G401.6 (cell line): ENCODE data around the gene SMAD7.
A peak's percentile ranks its signal among the peaks of the same experiment; 100 is the strongest.

Experiments used
- FAIRE-seq: peaks from 2 replicates; lab custom pipeline; 2012; peaks lifted over from hg19 to GRCh38; lab: Jason Lieb, UNC

The SMAD7 gene

DNA sequence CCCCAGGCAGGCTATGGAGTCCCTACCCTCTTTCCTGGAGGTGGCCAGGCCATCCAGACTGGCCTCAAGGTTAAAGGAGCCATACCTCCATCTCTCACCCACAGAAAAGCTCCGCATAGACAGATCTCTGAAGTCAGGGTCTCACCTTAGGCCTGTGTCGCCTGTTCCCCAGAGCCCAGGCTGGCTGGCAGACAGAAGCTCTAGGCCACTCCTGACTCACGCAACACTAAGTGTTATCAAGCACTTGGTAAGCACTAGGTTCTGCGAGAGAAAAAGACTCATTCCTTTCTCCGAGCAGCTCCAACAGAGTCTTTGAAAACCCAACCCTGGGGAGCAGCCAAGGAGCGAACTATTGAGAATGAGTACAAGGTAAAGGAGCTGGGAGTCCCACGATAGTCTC, 6.1 kb downstream of the SMAD7 start:
- FAIRE-seq = peak; percentile 15

DNA sequence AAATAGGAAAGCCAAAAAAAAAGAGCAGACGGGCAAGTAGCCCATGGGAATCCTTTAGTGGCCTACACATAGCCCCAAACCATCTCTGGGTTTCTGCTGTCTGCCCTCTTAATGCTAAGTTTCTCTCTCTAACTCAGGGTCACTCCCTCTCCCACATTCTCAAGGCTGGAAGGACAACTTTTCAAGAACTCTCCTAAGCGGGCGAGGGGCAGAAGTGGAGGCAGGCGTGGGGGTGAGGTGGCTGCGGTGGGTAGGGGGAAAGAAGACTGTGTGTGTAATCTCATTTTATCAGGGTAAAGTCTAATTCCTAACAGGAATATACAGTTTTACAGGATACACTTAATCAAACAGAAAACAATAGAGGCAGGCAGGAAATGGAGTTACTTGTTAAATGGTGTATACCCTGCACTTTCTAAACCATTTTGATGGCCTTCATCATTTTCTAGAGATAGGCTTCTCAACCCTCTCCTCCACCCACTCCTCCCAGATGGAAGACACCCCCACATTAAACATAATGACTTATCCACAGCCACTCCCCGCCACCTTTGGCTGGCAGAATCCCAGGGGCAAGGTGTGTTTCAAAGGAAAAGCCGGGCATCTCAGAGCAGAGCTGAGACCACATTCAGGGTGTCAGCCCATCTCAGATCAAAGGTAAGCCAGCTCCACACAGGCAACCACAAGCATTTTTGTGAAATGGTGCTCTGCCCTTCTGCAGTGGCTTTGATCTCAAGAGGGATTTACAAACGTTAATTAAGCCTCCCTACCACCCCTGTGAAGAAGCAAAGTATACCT, 6.8 kb downstream of the SMAD7 start:
- no peak for FAIRE-seq

DNA sequence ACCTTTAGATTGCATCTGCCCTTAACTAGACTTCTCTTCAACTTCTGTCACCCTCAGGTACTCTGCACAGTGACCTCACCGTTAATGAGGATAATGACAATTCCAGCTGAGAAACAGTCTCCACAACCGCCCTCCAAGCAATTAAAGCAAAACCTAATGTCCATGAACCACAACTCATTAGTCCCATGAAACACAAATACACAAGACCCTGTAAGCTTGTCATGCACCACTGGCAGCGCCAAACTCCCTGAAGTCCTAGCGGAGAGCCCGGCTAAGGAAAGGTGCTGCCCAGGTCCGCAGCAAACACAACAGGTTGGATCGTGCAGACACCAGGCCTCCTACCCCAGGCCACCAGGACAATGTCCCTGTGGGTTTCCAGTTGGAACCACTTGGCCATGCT, 7.4 kb downstream of the SMAD7 start:
- FAIRE-seq = no peak

DNA sequence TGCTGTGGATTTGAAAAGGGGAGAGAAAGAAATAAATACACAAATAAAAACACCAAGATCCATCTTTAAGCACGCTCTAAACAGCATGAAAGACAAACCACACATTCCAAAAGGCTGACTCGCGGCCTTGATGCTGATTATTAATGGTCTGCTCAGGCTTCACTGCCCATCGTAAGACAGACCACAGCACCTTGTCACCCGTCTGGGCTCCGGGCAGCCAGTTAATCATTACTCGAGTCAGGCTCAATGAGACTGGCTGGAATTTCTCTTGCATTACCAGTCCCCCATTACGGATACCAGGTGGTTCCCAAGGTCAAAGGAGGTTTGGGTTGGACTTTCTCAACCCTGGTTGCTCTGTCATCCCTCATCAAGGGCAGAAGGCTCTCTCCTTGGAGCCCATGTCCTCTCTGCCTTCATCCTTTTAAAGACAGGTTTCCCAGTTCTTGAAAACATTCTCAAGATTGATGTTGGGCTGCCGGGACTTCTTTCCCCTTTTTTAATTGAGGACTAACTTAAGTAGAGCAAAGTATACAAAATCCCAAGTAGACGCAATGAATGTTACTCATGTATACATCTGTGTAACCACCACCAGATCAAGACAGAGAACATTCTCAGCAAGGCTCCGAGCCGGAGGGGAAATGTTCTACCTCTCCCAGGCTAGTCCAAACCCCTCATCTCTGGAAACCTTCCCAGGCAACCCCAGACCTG, 8.1 kb downstream of the SMAD7 start:
- FAIRE-seq = no peak

DNA sequence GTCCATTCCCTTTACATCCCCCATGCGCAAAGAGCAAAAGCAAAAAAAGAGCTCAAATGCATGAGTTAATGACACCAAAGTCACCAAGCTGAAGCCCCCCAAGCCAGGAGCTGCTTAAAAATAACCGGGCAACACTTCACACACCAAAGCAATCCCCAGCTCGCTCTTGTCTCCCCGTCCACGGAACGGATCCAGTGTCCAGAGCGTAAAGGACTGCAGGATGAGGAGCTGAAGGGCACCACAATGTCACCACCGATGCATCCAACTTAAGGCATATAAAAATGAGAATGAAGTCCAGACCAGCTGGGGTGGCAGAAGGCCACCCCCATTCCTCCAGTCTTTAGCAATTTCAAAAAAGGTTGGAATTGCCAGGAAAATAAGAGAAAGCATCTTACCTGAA, 8.7 kb downstream of the SMAD7 start:
- FAIRE-seq = no peak

DNA sequence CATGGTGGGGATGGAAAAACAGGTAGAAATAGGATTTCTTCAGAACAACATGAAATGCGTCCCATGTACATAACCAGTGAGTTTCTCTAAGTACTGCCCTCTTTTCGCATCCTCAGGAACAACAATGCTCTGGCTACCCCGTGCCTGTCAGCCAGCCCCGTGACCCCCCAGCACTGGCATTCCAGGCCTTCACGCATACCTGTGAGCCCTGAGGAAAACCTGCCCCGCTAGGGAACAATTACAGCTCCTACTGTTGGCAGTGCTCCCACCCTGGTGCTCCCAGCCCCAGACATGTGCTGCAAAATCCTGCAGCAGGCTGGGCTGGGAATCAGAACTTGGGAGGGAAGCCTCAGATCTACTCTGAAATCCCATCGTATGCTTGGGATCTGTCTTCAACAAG, 9.1 kb downstream of the SMAD7 start:
- no peak for FAIRE-seq

DNA sequence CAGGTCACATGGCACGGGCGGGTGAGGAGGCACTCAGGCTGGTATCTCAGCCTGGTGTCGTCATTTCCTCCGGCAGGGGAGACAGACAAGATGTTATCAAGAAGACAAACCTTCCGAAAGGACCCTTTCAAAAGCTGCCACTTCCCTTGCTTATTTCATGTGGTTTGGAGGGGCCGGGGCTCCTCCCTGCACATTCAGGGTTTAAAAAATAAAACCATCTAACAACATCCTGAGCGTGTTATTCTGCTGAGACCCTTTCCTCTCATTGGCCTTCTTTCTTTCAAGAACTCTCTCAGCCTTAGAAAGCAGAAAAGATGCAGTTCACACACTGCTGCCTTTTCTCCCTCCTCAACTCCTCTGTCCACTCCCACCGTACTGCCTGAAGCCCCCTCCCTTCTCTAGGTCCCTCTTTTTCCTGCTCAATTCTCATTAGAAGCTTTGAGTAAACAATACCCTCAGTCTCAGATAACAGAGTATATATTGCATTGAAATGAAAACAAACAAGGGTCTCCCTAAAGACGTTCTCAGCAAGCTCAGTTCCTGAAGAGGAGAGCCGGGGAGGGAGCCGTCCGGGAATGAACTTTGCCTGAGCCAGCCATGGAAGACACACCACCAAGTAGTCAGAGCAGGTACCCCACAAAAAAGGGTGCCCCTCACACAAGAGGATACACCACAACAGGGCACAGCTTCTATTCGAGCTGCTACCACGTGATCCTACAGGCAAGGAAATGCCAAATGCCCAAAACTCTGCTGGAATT, 9.7 kb downstream of the SMAD7 start:
- no peak for FAIRE-seq

DNA sequence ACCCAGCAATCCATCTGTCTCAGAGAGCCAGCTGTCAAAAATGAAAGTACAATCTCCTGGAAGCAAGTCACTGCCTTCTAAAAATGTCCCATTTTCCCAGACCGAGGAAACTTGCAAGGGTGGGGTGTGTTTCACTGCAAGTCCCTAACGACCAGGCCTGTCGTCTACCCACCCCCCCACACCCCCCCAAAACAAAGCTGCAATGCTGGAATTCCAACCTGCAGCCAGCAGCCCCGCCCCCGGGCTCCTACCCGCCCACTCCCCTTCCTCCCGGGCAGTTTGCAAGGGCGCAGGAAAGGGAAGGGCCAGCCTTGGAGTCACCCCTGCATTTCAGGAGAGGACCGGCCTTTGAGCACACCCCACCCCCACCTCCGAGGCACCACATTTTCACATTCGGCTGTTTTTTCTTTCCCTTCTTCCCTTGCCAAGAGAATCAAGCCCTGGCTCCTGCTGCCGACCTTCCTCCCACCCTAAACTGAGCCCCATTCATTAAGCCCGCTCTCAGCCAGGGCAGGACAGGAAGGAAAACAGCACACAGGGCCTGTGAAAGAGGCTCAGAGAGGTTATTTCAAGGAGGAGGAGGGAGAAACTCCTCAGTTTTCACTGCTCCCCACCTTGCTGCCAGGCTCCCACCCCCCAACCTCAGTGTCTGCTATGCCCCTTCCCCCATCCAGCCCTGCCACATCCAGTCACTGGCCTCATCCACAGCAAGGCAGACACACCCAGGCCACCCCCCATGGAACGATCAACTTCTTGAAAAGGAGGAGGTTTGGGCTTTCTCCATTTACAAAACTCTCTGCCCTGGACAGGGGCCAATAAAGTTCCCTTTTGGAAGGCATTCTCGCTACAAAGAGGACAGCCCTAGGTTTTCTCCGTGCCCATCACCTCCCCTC, 11.3 kb downstream of the SMAD7 start:
- no peak for FAIRE-seq

DNA sequence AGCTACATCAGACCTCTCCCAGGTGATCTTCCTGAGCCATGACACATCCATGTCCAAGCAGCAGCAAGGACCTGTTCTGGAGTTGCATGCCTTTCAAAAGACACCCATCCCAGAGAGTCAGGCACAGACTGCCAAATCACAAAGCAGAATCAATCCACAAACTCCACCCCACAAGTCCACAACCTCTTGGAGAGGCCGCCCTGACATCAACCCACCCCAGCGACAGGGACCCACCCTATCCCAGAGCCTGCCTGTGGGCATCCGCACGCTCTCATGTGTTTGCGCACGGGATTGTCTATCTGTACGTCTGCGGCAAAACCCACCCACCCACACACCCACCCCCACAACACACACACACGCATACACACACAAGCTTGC, 11.9 kb downstream of the SMAD7 start:
- no peak for FAIRE-seq

DNA sequence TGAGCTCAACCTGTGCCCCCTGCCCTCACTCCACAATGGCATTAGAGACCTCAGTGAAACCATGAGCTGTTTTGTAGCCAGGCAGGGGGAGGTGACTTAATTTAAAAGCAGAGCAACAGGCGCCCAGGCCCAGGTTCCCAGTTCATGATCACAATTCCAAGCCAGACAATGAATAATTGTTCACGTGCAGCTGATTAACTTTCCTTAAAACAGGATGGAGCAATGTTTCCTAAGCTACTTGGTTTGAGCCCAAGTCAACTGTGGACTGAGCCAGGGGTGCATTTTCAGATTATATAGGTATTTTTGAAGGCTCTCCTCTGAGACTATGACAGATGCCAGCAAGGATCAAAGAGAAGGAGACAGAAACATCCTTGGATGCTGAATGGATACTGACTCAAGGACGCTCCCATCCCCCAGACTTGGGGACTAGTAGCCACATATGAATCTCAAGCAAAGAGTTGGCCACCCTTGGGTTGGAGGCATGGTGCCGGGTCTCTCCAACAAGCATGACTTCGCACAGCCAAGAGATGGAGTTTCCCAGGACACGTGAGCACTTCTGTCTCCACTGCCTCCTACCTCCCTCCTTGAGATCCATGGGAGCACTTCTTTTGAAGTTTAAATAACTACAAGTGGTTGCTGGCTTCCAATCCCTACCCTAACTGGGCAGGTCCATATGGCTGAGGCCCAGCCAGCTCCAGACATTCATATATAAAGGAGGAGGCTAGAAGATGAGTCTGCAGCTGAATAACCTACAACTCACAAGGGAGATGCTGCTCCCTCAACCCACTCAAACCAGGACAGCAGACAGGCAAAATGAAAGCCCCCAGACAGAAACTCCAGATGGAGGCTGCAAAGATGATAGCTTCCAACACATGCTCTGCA, 12.7 kb downstream of the SMAD7 start:
- FAIRE-seq = no peak

DNA sequence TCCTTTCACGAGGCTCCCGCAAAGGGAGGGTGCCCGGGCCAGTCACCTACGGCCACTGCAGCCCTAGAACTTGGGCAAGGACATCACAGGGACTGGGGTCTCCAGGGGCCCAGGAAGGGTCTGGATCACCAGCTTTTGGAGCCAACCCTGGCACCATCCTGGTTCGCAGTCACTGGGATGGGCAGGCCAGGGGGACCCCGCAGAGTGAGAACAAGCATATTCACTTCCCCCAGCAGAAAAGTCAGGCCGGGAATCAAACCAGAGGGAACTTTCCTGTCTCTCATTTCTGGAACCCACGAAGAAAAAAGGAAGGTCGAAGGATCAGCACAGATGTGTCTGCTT, 15.4 kb downstream of the SMAD7 start:
- FAIRE-seq = no peak

DNA sequence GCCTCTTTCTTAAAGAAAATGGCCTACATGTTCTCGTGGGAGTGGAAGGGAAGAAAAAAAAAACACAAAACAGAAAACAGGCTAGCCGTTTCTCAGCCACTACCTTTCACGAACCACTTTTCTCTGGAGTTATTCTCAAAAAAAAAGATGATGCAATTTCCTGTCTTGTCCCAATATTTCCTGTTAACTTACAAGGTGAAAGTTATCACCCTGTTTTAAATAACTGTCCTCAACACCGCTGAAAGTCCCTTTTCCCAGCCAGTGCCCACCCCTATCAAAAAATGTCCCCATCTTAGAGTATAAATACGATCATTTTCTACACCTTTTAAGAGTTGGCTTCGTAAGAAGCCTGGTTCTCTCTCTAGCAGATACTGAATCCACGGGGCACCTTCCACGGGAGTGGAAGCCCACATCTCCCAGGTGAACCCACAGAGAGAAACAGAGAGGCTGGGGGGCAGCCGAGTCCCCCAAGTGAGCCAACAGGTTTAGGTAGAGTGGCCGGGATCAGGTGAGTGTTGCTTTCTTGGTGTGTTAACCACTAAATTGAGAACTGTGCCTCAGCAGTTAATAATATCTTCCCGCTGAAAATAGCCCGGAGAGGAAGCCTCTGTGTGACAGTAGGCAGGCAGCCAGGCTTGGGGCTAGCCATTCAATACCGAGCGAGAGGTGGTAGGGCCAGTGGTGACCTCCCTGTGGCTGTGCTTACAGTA, 15.9 kb downstream of the SMAD7 start:
- FAIRE-seq = no peak

DNA sequence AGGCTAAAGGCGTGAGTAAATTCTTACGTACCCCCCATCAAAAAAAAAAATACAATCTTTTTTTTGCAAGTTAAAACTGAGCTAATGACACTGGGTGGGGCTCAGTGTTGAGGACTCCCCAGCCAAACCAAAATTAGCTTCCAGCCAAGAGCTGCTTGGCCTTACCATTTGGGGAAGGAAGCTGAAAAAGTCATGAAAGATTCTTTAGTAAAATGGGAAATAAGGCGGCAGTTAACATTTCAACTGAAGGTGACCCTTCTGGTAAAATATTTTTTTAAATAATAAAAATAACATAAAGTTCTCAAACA, 16.4 kb downstream of the SMAD7 start:
- FAIRE-seq = peak; percentile 63

DNA sequence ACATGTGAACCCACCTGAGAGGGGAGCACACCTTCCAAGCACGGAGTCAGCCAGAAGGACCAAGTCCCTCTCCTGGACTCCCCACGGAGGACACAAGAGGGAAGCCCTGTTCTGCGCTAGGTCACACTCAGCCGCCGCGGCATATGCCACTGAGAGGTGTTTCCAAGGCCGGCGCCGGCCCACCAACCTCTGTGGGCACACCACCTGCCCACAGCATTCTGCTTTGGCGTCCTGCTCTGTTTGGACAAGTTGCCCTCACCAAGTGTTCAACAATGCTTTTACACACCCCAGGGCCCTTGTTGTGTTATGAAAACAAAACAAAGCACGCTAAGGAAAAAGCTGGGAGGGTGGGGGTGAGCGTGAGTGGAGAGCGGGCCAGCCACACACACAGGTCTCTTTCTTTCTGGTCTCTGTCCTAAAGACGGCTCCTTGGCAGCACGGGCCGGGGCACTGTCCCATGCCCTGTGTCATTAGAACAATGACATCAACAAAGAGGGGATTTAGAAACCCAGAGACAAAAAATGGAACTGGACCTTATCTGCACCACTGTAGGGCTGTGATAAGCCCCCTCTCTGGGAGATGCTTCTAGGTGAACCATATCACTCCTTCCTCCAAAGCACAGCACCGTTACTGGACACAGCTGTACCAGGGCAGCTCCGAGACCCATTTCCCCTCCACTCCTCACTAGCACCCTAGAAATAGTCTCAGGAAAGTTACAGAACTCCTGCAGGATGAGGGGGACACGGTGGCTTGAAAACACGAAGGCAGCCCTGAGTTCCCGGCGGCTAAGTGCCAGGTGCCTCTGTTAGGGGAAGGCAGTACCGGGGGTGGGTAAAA, 17.0 kb downstream of the SMAD7 start:
- FAIRE-seq = no peak

DNA sequence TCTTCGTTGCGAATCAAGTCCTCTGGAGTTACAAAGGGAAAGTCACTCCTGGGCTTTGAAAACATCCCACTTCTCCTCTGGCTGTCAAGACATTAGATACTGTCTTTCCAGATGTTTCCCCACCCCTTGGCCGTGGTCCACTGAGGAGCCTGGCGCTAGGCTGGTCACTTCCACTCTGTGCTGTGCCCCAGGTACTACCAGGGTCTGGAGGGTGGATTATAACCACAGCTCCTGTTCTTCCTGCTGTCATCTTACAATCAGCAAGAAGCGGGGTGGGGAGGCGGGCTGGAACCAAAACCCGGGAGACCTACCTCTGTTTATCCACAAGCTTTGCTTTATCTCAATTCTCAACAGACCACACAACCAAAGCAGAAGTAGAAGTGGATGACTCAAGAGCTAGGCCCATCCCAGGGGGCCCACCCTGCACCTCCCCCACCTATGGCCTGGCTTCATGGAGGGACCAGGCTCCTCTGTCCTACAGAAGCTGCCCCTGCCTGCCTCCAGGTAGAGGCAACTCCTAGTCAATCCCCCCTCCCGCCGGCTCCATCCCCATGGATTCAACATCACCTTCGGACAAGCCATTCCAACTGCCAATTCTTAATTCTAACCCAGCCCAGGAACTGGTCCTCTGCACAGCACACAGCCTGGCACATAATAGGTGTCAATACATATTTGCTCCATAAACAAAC, 17.8 kb downstream of the SMAD7 start:
- no peak for FAIRE-seq

DNA sequence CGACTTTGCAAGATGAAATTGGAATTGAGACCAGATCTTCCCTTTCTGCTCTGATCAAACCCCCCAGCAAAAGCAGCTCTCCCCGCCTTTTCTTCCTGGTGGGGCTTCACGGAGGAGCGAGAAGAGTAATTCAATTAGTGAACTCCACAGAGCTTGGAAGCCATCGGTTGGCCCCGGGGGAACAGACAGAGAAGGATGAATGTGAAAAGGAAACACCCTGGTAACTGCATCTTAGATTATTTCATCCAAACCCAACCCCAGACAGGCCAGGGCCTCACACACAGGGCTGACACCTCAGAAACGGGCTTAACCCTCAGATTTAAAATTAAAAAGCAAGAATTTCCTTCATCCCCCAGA, 18.3 kb downstream of the SMAD7 start:
- no peak for FAIRE-seq

DNA sequence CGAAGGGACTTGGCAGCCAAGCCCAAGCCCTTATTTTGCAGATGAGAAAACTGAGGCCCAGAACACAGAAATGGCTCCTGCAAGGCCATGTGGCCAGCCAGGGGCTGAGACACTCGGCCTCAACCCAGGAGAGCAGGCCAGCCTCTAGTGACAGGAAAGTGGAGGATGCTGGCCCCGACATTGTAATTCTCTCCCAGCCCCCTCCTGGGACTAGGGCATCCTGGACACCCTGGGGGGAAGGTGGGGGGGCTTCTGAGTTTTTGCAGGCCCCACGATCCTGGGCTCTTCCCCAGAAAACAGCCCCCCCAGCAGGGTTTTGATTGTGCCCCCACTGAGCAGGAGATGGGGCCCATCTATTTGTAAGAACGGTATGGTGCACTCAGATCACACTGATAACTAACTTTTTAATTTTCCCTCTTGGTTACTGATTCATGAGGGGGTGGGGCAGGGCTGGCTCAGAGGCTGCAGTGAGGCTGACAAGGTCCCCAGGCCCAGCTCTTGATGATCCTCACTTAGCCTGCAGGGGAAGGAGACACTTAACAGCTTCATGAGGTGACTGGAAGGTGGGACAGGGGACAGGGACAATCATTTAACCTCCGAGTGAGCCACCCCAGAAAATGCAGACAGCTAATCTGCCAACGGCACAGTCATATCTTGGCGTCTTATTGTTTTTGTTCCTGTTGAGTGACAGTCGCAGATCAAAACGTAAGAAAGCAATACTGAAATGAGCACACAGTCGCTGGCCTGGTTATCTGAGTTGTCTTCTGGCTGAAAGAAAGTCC, 18.9 kb downstream of the SMAD7 start:
- no peak for FAIRE-seq

DNA sequence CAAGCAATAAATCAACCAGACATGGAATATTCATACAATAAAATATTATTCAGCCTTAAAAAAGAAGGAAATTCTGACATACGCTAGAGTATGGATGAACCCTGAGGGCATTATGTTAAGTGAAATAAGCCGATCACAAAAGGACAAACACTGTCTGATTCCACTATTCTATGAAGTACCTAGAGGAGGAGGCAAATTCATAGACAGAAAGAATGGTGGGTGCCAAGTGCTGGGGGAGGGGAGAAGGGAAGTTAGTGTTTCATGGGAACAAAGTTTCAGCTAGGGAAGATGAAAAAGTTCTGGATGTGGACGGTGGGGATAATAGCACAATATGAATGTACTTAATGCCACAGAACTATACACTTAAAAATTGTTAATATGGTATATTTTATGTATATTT, 19.8 kb downstream of the SMAD7 start:
- no peak for FAIRE-seq
